Right lobe of liver (tissue), 4 donors: ENCODE data around the gene EIF3B.

Experiments
- CTCF ChIP-seq, 4 donors: fragments of 200-600 bp in 3 of 4; fragments of 450-650 bp in 1 of 4; IDR thresholded peaks; one replicate each; pipeline versions ENCODE4 v1.5.1 to v1.8.0; 2016 to 2022; ENCODE audit warnings: antibody characterized with exemption in 4 of 4, mild to moderate bottlenecking in 2 of 4
- POLR2A ChIP-seq: fragments of 450-650 bp; IDR thresholded peaks from one replicate; pipeline ENCODE4 v1.6.1; 2017; ENCODE audit warnings: antibody characterized with exemption, mild to moderate bottlenecking
- donor health status: DM: no; HTN: no; CAD: no.
- donor health status: DM: no; HTN: no; CAD: no.
- donor health status: DM: no; HTN: yes; CAD: no.

GRCh38 chr7:2403014-2403717 is 48.5 kb downstream of the EIF3B start, which contains the start of gene CHST12:
- TF ChIP-seq CTCF (IDR thresholded peaks at IDR 0.05) (no peak), POLR2A (peak; percentile 45)
